K562 (cell line): ENCODE data around the gene H2BK1. TPM values are rescaled to one million over a fixed set of nuclear protein-coding genes. Genes with fewer than 3 reads are reported as not detected.
A peak's percentile ranks its signal among the peaks of the same experiment; 100 is the strongest.

Experiments
- CBFA2T2 ChIP-seq: fragments of 450-650 bp; conservative IDR thresholded peaks from 2 replicates; pipeline ENCODE4 v1.6.1; 2017; ENCODE audit warnings: mild to moderate bottlenecking
- CBX5 ChIP-seq: IDR thresholded peaks from 2 replicates; pipeline ENCODE4 v1.6.1; 2014; ENCODE audit warnings: low read depth, borderline replicate concordance
- HNRNPH1 ChIP-seq: fragments of 200-400 bp; formaldehyde crosslinking; optimal IDR thresholded peaks from 2 replicates; pipeline ENCODE3; 2017; ENCODE audit warnings: low read depth, mild to moderate bottlenecking, low read length, moderate library complexity
- KDM1A ChIP-seq, 2 experiments: fragments of 450-650 bp; IDR thresholded peaks; 2 replicates each; pipeline ENCODE4 v1.6.1; 2016; ENCODE audit warnings: mild to moderate bottlenecking in 2 of 2
- MCM2 ChIP-seq: fragments of 450-650 bp; IDR thresholded peaks from 2 replicates; pipeline ENCODE4 v1.6.1; 2017; ENCODE audit warnings: low read depth, mild to moderate bottlenecking
- NFATC3 ChIP-seq: fragments of 450-650 bp; IDR thresholded peaks from 2 replicates; pipeline ENCODE4 v1.6.1; 2017; ENCODE audit warnings: mild to moderate bottlenecking
- RCOR1 ChIP-seq, 2 experiments: IDR thresholded peaks; 2 replicates each; pipeline ENCODE4 v1.6.1; 2012; ENCODE audit warnings: low read depth in 2 of 2, low read length in 2 of 2, borderline replicate concordance in 1 of 2, improper control_type of control experiment in 1 of 2
- STAT5A ChIP-seq: IDR thresholded peaks from 2 replicates; pipeline ENCODE4 v1.6.1; 2012; ENCODE audit warnings: low read length, inconsistent platforms, borderline replicate concordance
- TCF3 ChIP-seq: sonication (generic); formaldehyde crosslinking; IDR thresholded peaks from 2 replicates; pipeline ENCODE4 v1.4.0; 2020; ENCODE audit warnings: mild to moderate bottlenecking, missing genetic modification reagents
- TSC22D4 ChIP-seq: fragments of 450-650 bp; IDR thresholded peaks from 2 replicates; pipeline ENCODE4 v1.6.1; 2016; ENCODE audit warnings: missing genetic modification characterization, missing biosample characterization, control low read depth
- ZNF133 ChIP-seq: fragments of 250-450 bp; sonication (Bioruptor Pico); IDR thresholded peaks from 2 replicates; pipeline ENCODE4 v1.4.0; 2020; ENCODE audit warnings: mild to moderate bottlenecking
- ZNF41 ChIP-seq: fragments of 250-450 bp; sonication (Bioruptor Pico); conservative IDR thresholded peaks from 2 replicates; pipeline ENCODE4 v1.4.0; 2020; ENCODE audit warnings: mild to moderate bottlenecking
- polyA plus RNA-seq, 8 experiments: library from polyadenylated mRNA; depleted of rRNA in 4 of 8; stranded (reverse) in 5 of 8; unstranded in 3 of 8; fragments of >200 nt; fragmentation: Nextera tagmentation in 2 of 8; fragmentation: Illumina TruSeq in 1 of 8; extraction: Ambion mirVana in 2 of 8; extraction: Trizol in 1 of 8; gene quantifications; 2 replicates each; pipeline versions ENCODE4 v1.2.1 to v1.2.3, GENCODE V29; 2011 to 2014; ENCODE audit warnings: inconsistent platforms in 1 of 8, missing spikeins in 1 of 8
- total RNA-seq, 7 experiments: library from RNA; depleted of rRNA in 6 of 7; stranded (reverse); fragments of >200 nt in 6 of 7; fragmentation: Illumina TruSeq in 2 of 7; extraction: Trizol in 2 of 7; gene quantifications; 2 replicates each; pipeline versions ENCODE4 v1.2.1 to v1.2.3, GENCODE V29; 2011 to 2021; ENCODE audit warnings: low replicate concordance in 1 of 7
- TF ChIP-seq, protein P1 (sequence below): sonication (generic); IDR thresholded peaks from 2 replicates; pipeline ENCODE4 v1.6.1; 2016
- TF ChIP-seq, protein P2 (sequence below): fragments of 450-650 bp; IDR thresholded peaks from 2 replicates; pipeline ENCODE4 v1.6.1; 2016; ENCODE audit warnings: mild to moderate bottlenecking, moderate library complexity
- TF ChIP-seq, protein P3 (sequence below): sonication (generic); formaldehyde crosslinking; IDR thresholded peaks from 2 replicates; pipeline ENCODE4 v1.9.0; 2022; ENCODE audit warnings: mild to moderate bottlenecking, missing genetic modification reagents
- TF ChIP-seq, protein P4 (sequence below), 2 experiments: fragments of 250-450 bp in 1 of 2; fragments of 450-650 bp in 1 of 2; sonication (Bioruptor Pico) in 1 of 2; IDR thresholded peaks; 2 replicates each; pipeline versions ENCODE4 v1.6.1 to v1.8.0; 2016 to 2021; ENCODE audit warnings: mild to moderate bottlenecking in 2 of 2, moderate library complexity in 2 of 2, missing compliant biosample characterization in 1 of 2, missing genetic modification characterization in 1 of 2

Gene H2BK1
- total and polyA plus RNA-seq, 9 of the 15 experiments (the other 6 are each of a cell fraction or from before 2014, with no cell fraction given): not detected

DNA sequence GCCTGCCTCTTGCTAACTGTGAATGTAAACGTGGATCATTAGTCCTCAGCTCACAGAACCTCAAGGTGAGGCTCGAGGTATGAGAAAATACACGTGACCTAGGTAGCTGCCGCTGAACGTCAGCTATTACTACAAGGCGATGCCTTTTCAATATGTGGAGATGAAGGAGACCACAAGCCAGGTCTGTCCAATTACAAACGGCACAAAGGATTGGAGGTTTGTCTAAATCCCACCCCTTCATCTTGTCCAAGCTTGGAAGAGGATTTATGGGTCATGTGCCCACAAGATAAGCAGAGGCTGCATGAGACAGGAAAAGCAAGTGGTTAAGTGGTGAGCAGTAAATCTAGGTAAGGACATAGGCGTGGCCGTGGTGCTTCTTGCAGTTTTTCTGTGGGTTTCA, 3.4 kb downstream of the H2BK1 start (continued):
- TF ChIP-seq TCF3 (CRISPR knock-in tag): peak; percentile 86
- no peak for TF ChIP-seq NFATC3
- TF ChIP-seq MCM2: no peak
- no peak for TF ChIP-seq TSC22D4 (tag)
- TF ChIP-seq CBFA2T2: peak; percentile 80
- TF ChIP-seq, protein P1, sequence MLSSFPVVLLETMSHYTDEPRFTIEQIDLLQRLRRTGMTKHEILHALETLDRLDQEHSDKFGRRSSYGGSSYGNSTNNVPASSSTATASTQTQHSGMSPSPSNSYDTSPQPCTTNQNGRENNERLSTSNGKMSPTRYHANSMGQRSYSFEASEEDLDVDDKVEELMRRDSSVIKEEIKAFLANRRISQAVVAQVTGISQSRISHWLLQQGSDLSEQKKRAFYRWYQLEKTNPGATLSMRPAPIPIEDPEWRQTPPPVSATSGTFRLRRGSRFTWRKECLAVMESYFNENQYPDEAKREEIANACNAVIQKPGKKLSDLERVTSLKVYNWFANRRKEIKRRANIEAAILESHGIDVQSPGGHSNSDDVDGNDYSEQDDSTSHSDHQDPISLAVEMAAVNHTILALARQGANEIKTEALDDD: peak; percentile 75
- TF ChIP-seq HNRNPH1: no peak
- TF ChIP-seq KDM1A (IDR thresholded peaks at IDR 0.05): peak; percentile 97
- no peak for TF ChIP-seq ZNF133 (CRISPR knock-in tag)
- TF ChIP-seq ZNF41 (CRISPR knock-in tag): no peak
- peak; percentile 85 to 98 for TF ChIP-seq RCOR1 (IDR thresholded peaks at IDR 0.05; ENCODE audit: borderline replicate concordance in 1 of 2, low read depth in 2 of 2, low read length in 2 of 2)
- TF ChIP-seq, protein P2, sequence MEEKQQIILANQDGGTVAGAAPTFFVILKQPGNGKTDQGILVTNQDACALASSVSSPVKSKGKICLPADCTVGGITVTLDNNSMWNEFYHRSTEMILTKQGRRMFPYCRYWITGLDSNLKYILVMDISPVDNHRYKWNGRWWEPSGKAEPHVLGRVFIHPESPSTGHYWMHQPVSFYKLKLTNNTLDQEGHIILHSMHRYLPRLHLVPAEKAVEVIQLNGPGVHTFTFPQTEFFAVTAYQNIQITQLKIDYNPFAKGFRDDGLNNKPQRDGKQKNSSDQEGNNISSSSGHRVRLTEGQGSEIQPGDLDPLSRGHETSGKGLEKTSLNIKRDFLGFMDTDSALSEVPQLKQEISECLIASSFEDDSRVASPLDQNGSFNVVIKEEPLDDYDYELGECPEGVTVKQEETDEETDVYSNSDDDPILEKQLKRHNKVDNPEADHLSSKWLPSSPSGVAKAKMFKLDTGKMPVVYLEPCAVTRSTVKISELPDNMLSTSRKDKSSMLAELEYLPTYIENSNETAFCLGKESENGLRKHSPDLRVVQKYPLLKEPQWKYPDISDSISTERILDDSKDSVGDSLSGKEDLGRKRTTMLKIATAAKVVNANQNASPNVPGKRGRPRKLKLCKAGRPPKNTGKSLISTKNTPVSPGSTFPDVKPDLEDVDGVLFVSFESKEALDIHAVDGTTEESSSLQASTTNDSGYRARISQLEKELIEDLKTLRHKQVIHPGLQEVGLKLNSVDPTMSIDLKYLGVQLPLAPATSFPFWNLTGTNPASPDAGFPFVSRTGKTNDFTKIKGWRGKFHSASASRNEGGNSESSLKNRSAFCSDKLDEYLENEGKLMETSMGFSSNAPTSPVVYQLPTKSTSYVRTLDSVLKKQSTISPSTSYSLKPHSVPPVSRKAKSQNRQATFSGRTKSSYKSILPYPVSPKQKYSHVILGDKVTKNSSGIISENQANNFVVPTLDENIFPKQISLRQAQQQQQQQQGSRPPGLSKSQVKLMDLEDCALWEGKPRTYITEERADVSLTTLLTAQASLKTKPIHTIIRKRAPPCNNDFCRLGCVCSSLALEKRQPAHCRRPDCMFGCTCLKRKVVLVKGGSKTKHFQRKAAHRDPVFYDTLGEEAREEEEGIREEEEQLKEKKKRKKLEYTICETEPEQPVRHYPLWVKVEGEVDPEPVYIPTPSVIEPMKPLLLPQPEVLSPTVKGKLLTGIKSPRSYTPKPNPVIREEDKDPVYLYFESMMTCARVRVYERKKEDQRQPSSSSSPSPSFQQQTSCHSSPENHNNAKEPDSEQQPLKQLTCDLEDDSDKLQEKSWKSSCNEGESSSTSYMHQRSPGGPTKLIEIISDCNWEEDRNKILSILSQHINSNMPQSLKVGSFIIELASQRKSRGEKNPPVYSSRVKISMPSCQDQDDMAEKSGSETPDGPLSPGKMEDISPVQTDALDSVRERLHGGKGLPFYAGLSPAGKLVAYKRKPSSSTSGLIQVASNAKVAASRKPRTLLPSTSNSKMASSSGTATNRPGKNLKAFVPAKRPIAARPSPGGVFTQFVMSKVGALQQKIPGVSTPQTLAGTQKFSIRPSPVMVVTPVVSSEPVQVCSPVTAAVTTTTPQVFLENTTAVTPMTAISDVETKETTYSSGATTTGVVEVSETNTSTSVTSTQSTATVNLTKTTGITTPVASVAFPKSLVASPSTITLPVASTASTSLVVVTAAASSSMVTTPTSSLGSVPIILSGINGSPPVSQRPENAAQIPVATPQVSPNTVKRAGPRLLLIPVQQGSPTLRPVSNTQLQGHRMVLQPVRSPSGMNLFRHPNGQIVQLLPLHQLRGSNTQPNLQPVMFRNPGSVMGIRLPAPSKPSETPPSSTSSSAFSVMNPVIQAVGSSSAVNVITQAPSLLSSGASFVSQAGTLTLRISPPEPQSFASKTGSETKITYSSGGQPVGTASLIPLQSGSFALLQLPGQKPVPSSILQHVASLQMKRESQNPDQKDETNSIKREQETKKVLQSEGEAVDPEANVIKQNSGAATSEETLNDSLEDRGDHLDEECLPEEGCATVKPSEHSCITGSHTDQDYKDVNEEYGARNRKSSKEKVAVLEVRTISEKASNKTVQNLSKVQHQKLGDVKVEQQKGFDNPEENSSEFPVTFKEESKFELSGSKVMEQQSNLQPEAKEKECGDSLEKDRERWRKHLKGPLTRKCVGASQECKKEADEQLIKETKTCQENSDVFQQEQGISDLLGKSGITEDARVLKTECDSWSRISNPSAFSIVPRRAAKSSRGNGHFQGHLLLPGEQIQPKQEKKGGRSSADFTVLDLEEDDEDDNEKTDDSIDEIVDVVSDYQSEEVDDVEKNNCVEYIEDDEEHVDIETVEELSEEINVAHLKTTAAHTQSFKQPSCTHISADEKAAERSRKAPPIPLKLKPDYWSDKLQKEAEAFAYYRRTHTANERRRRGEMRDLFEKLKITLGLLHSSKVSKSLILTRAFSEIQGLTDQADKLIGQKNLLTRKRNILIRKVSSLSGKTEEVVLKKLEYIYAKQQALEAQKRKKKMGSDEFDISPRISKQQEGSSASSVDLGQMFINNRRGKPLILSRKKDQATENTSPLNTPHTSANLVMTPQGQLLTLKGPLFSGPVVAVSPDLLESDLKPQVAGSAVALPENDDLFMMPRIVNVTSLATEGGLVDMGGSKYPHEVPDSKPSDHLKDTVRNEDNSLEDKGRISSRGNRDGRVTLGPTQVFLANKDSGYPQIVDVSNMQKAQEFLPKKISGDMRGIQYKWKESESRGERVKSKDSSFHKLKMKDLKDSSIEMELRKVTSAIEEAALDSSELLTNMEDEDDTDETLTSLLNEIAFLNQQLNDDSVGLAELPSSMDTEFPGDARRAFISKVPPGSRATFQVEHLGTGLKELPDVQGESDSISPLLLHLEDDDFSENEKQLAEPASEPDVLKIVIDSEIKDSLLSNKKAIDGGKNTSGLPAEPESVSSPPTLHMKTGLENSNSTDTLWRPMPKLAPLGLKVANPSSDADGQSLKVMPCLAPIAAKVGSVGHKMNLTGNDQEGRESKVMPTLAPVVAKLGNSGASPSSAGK: no peak
- TF ChIP-seq CBX5: no peak
- TF ChIP-seq, protein P3, sequence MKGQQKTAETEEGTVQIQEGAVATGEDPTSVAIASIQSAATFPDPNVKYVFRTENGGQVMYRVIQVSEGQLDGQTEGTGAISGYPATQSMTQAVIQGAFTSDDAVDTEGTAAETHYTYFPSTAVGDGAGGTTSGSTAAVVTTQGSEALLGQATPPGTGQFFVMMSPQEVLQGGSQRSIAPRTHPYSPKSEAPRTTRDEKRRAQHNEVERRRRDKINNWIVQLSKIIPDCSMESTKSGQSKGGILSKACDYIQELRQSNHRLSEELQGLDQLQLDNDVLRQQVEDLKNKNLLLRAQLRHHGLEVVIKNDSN: peak; percentile 94
- TF ChIP-seq, protein P4, sequence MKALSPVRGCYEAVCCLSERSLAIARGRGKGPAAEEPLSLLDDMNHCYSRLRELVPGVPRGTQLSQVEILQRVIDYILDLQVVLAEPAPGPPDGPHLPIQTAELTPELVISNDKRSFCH (CRISPR knock-in tag; IDR thresholded peaks at IDR 0.05): no peak
- TF ChIP-seq, protein P4 (tag; IDR thresholded peaks at IDR 0.05): no peak
- peak; percentile 63; the same call in 1 of the 2 replicates for TF ChIP-seq STAT5A
